Sigmoid colon (tissue), 7 donors: ENCODE results near the gene COL4A2. TPM values are rescaled to one million over a fixed set of nuclear protein-coding genes. Genes with fewer than 3 reads are reported as not detected.

Source experiments
- DNase-seq: peaks from one replicate; pipeline ENCODE4 v3.0.0-alpha.2; 2019
- H3K27ac ChIP-seq, 4 donors: fragments of 200-600 bp; sonication (generic); one replicate each; pipeline ENCODE4 v1.5.1; 2016 to 2019; ENCODE audit warnings: mild to moderate bottlenecking in 1 of 4
- H3K27me3 ChIP-seq, 3 donors: fragments of 200-600 bp; sonication (generic); one replicate each; pipeline ENCODE4 v1.5.1; 2019; ENCODE audit warnings: mild to moderate bottlenecking in 1 of 3
- H3K36me3 ChIP-seq, 4 donors: fragments of 200-600 bp; sonication (generic); one replicate each; pipeline ENCODE4 v1.5.1; 2016 to 2019
- H3K4me1 ChIP-seq, 4 donors: fragments of 200-600 bp; sonication (generic); one replicate each; pipeline ENCODE4 v1.5.1; 2017 to 2019
- H3K4me3 ChIP-seq, 4 donors: fragments of 200-600 bp; sonication (generic); one replicate each; pipeline ENCODE4 v1.5.1; 2017 to 2019; ENCODE audit warnings: mild to moderate bottlenecking in 2 of 4, moderate library complexity in 1 of 4
- H3K9me3 ChIP-seq, 4 donors: fragments of 200-600 bp in 3 of 4; sonication (generic) in 3 of 4; one replicate each; pipeline versions ENCODE4 v1.5.1 to v1.6.1; 2013 to 2019
- EP300 ChIP-seq, 4 donors: sonication (generic); formaldehyde crosslinking; IDR thresholded peaks; one replicate each; pipeline ENCODE4 v1.6.1; 2017; ENCODE audit warnings: antibody characterized with exemption in 4 of 4
- POLR2A ChIP-seq, 2 donors: fragments of 450-650 bp; IDR thresholded peaks; one replicate each; pipeline ENCODE4 v1.6.1; 2016; ENCODE audit warnings: antibody characterized with exemption in 2 of 2, mild to moderate bottlenecking in 2 of 2, moderate library complexity in 2 of 2
- POLR2AphosphoS5 ChIP-seq, 4 donors: sonication (generic); formaldehyde crosslinking; IDR thresholded peaks; one replicate each; pipeline ENCODE4 v1.6.1; 2017; ENCODE audit warnings: antibody characterized with exemption in 4 of 4
- WGBS, 2 donors: extraction: QIAGEN DNeasy Blood & Tissue Kit; methylation state at CpG; one replicate each; pipeline ENCODE4 v1.1.7; 2013; 5-methylcytosine and 5-hydroxymethylcytosine counted together
- intact Hi-C: fragments of 100-400 bp; cut with DNase I; formaldehyde crosslinking; loops from one replicate; pipeline ENCODE4 v1.15.1; 2023
- polyA plus RNA-seq, 3 donors: library from polyadenylated mRNA; stranded (reverse); fragments of 200-250 nt; gene quantifications; one replicate each; pipeline ENCODE4 v1.2.3, GENCODE V29; 2013
- total RNA-seq, 4 donors: library from RNA; depleted of rRNA; stranded (reverse); fragments of >200 nt; gene quantifications; one replicate each; pipeline ENCODE4 v1.1.0, GENCODE V29; 2016
- TF ChIP-seq, protein P1 (sequence below), 4 experiments: fragments of 450-650 bp in 3 of 4; fragments of 200-600 bp in 1 of 4; IDR thresholded peaks; one replicate each; pipeline ENCODE4 v1.5.1; 2016 to 2019; ENCODE audit warnings: antibody characterized with exemption in 4 of 4, mild to moderate bottlenecking in 3 of 4, moderate library complexity in 2 of 4
- donor health status: healthy with polysubstance abuse.
- donor health status: Bipolar disorder and iron deficiency.
- donor health status: healthy.

The COL4A2 gene
- total and polyA plus RNA-seq, 7 donors: 24.0 to 1,039 (median 306) TPM

- 85 to 86% methylated on average over 11 of the region's 11 CpGs for WGBS, 2 donors
- peak overlapping the region in 3 of 4 donors; percentile 19 to 22 (median 20) for H3K4me3 ChIP-seq
- intact Hi-C loops: no loop called here
- peaks cover 0 to 99% (median 96%) of the 10 kb centered on the region in 4 donors for H3K4me1 ChIP-seq
- no peaks in the 10 kb centered on the region for H3K36me3 ChIP-seq
- H3K27ac ChIP-seq: peak overlapping the region; percentile 88 to 100 (median 94)
- H3K27me3 ChIP-seq: no peaks in the 10 kb centered on the region
- no peaks in the 10 kb centered on the region for H3K9me3 ChIP-seq
- DNase-seq: peak; percentile 66
- peak in 1 of 4 donors; percentile 7 for TF ChIP-seq POLR2AphosphoS5 (IDR thresholded peaks at IDR 0.05)
- no peak for TF ChIP-seq EP300 (IDR thresholded peaks at IDR 0.05)
These were observed 23.5 kb downstream of the COL4A2 start for GRCh38 chr13:110330491-110331011.

DNA sequence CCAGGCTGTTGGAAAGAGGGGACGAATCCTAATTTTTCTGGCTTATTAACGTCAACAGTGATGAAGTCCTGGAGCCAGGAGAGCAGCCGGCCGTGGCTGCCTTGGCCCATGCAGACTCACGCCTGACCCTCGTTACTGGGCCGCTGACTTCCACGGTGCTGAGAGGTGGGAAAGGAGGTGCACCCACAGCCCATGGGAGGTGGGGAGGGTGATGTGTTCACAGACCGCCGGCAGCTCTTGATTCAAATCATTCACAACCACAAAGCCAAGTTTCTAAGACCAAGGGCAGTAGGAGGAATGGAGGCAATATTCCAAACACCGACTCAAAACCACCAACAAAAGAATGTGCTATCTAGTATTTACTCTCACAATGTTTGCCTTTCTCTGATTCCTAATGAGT, 24.3 kb downstream of the COL4A2 start:
- Histone ChIP-seq H3K36me3 (no peaks in the 10 kb centered on the region), H3K9me3 (no peaks in the 10 kb centered on the region), H3K27ac (peak overlapping the region; percentile 88 to 100 (median 94)), H3K4me3 (no peak overlapping the region), H3K27me3 (no peaks in the 10 kb centered on the region), H3K4me1 (peaks cover 0 to 99% (median 94%) of the 10 kb centered on the region in 4 donors)
- WGBS, 2 donors: 70 to 82% methylated on average over 11 of the region's 11 CpGs
- peak; percentile 63 for DNase-seq
- peak in 1 of 4 donors; percentile 16 for TF ChIP-seq POLR2AphosphoS5 (IDR thresholded peaks at IDR 0.05)
- TF ChIP-seq, protein P1, sequence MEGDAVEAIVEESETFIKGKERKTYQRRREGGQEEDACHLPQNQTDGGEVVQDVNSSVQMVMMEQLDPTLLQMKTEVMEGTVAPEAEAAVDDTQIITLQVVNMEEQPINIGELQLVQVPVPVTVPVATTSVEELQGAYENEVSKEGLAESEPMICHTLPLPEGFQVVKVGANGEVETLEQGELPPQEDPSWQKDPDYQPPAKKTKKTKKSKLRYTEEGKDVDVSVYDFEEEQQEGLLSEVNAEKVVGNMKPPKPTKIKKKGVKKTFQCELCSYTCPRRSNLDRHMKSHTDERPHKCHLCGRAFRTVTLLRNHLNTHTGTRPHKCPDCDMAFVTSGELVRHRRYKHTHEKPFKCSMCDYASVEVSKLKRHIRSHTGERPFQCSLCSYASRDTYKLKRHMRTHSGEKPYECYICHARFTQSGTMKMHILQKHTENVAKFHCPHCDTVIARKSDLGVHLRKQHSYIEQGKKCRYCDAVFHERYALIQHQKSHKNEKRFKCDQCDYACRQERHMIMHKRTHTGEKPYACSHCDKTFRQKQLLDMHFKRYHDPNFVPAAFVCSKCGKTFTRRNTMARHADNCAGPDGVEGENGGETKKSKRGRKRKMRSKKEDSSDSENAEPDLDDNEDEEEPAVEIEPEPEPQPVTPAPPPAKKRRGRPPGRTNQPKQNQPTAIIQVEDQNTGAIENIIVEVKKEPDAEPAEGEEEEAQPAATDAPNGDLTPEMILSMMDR (IDR thresholded peaks at IDR 0.05): no peak
- intact Hi-C loops: no loop called here

GRCh38 chr13:110332750-110333149, 25.7 kb downstream of the COL4A2 start:
- Histone ChIP-seq H3K9me3 (no peaks in the 10 kb centered on the region), H3K4me3 (no peak overlapping the region), H3K27ac (peak overlapping the region; percentile 88 to 100 (median 94)), H3K27me3 (no peaks in the 10 kb centered on the region), H3K36me3 (no peaks in the 10 kb centered on the region), H3K4me1 (peaks cover 0 to 99% (median 94%) of the 10 kb centered on the region in 4 donors)
- WGBS, 2 donors: 89 to 92% methylated on average over 2 of the region's 2 CpGs
- intact Hi-C loops: no loop called here
- peak; percentile 40 for DNase-seq
- TF ChIP-seq, protein P1 (IDR thresholded peaks at IDR 0.05): no peak
- TF ChIP-seq POLR2AphosphoS5 (IDR thresholded peaks at IDR 0.05) (no peak), POLR2A (IDR thresholded peaks at IDR 0.05) (no peak), EP300 (IDR thresholded peaks at IDR 0.05) (no peak)

DNA sequence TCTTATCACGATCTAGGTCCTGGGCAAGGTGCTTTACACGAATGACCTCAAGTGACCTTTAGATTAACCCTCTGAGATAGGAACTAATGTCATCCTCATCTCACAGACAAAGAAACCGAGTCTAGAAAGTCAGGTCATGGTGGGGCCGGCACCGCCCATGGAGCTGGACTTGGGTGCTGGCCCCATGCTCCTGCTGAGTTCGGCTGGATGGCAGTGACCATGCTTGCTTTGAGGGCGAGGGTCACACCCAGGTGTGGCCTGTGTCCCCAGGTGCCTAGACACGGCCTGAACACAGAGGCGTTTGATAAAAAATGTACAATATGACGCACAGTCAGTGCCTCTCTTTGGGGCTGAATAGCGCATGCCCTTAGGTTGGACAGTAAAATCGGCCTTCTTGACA, 26.8 kb downstream of the COL4A2 start:
- peak overlapping the region; percentile 88 to 100 (median 94) for H3K27ac ChIP-seq
- intact Hi-C loops: no loop called here
- no peak for DNase-seq
- no peaks in the 10 kb centered on the region for H3K36me3 ChIP-seq
- no peak overlapping the region for H3K4me3 ChIP-seq
- 89 to 93% methylated on average over 12 of the region's 12 CpGs for WGBS, 2 donors
- no peaks in the 10 kb centered on the region for H3K27me3 ChIP-seq
- H3K4me1 ChIP-seq: peaks cover 0 to 99% (median 95%) of the 10 kb centered on the region in 4 donors
- no peak for TF ChIP-seq POLR2AphosphoS5 (IDR thresholded peaks at IDR 0.05)
- no peak for TF ChIP-seq POLR2A (IDR thresholded peaks at IDR 0.05)
- TF ChIP-seq EP300 (IDR thresholded peaks at IDR 0.05): no peak
- TF ChIP-seq, protein P1 (IDR thresholded peaks at IDR 0.05): no peak
- no peaks in the 10 kb centered on the region for H3K9me3 ChIP-seq

DNA sequence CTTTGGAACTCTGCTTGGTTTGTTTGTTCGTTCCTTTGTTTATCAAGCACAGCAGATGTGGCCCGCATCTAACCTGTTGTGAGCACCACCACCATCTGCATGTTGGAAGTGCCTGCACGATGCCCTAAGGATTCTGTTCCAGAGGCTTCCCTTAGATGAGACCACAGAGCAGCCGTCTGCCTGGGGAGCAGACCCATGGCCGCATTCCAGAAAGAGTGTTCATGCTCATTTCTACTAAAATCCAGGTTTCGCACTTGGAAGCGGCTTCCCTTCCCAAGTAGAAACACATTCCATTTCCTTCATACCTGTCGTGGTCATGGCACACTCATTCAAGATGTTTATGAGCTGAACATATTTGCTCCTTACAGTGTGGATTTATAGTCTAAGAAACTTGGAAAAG, 27.2 kb downstream of the COL4A2 start:
- intact Hi-C loops: no loop called here
- peaks cover 0 to 100% (median 95%) of the 10 kb centered on the region in 4 donors for H3K4me1 ChIP-seq
- H3K27ac ChIP-seq: peak overlapping the region; percentile 88 to 100 (median 94)
- TF ChIP-seq EP300 (IDR thresholded peaks at IDR 0.05): no peak
- TF ChIP-seq, protein P1 (IDR thresholded peaks at IDR 0.05): no peak
- TF ChIP-seq POLR2A (IDR thresholded peaks at IDR 0.05): no peak
- TF ChIP-seq POLR2AphosphoS5 (IDR thresholded peaks at IDR 0.05): no peak
- H3K27me3 ChIP-seq: no peaks in the 10 kb centered on the region
- H3K36me3 ChIP-seq: no peaks in the 10 kb centered on the region
- no peaks in the 10 kb centered on the region for H3K9me3 ChIP-seq
- 85 to 89% methylated on average over 8 of the region's 8 CpGs for WGBS, 2 donors
- no peak overlapping the region for H3K4me3 ChIP-seq
- peak; percentile 69 for DNase-seq
